OCI-LY1 (cell line): Measurements from ENCODE around the gene CNNM3.

Source experiments
- H2AFZ ChIP-seq: fragments of 200-600 bp; sonication (generic), shearing (Covaris generic); 2 replicates; pipeline ENCODE4 v1.6.0; 2014; ENCODE audit warnings: antibody characterized with exemption, mild to moderate bottlenecking, low read length
- H3F3A ChIP-seq: fragments of 200-600 bp; sonication (generic), shearing (Covaris generic); 2 replicates; pipeline ENCODE4 v1.6.0; 2014; ENCODE audit warnings: mild to moderate bottlenecking, antibody characterized with exemption, low read length, moderate library complexity; ENCODE audit not compliant: insufficient read depth
- H3K27ac ChIP-seq: fragments of 200-600 bp; sonication (generic); 2 replicates; pipeline ENCODE4 v1.5.1; 2014; ENCODE audit warnings: low read length, mixed run types, mild to moderate bottlenecking, low read depth; ENCODE audit not compliant: poor library complexity, severe bottlenecking
- H3K27me3 ChIP-seq: fragments of 200-600 bp; sonication (generic); 2 replicates; pipeline ENCODE4 v1.6.0; 2014; ENCODE audit warnings: antibody characterized with exemption, mild to moderate bottlenecking, low read length, moderate library complexity; ENCODE audit not compliant: insufficient read depth
- H3K36me3 ChIP-seq: fragments of 200-600 bp; sonication (generic); 2 replicates; pipeline ENCODE4 v1.6.1; 2014; ENCODE audit warnings: mild to moderate bottlenecking, antibody characterized with exemption, low read length, moderate library complexity, mixed read lengths; ENCODE audit not compliant: insufficient read depth
- H3K4me1 ChIP-seq: fragments of 200-600 bp; sonication (generic); 2 replicates; pipeline ENCODE4 v1.5.1; 2014; ENCODE audit warnings: mild to moderate bottlenecking, low read length, moderate library complexity; ENCODE audit not compliant: insufficient read depth, severe bottlenecking
- H3K4me2 ChIP-seq: fragments of 200-600 bp; sonication (generic), shearing (Covaris generic); 2 replicates; pipeline ENCODE4 v1.6.1; 2014; ENCODE audit warnings: low read length
- H3K4me3 ChIP-seq: fragments of 200-600 bp; sonication (generic); 2 replicates; pipeline ENCODE4 v1.5.1; 2014; ENCODE audit warnings: low read length, low read depth, mild to moderate bottlenecking, mixed read lengths; ENCODE audit not compliant: poor library complexity, severe bottlenecking
- H3K79me2 ChIP-seq: fragments of 200-600 bp; shearing (Covaris generic); 2 replicates; pipeline ENCODE4 v1.6.1; 2016; ENCODE audit warnings: mixed run types, low read length, mixed read lengths; ENCODE audit not compliant: insufficient read depth
- H3K9ac ChIP-seq: fragments of 200-600 bp; sonication (generic), shearing (Covaris generic); 2 replicates; pipeline ENCODE4 v1.6.1; 2014; ENCODE audit warnings: mild to moderate bottlenecking, low read length, mixed read lengths
- H3K9me2 ChIP-seq: fragments of 200-600 bp; sonication (generic), shearing (Covaris generic); 2 replicates; pipeline ENCODE4 v1.6.1; 2014; ENCODE audit warnings: low read depth, mild to moderate bottlenecking, low read length, mixed read lengths
- H3K9me3 ChIP-seq: fragments of 200-600 bp; shearing (Covaris generic); 2 replicates; pipeline ENCODE4 v1.6.1; 2014; ENCODE audit warnings: low read length, mixed read lengths
- H4K20me1 ChIP-seq: fragments of 200-600 bp; sonication (generic), shearing (Covaris generic); 2 replicates; pipeline ENCODE4 v1.6.0; 2016; ENCODE audit warnings: mild to moderate bottlenecking, low read length; ENCODE audit not compliant: insufficient read depth
- EZH2 ChIP-seq: fragments of 200-600 bp; sonication (generic), shearing (Covaris generic); IDR thresholded peaks from 2 replicates; pipeline ENCODE4 v1.8.0; 2017; ENCODE audit warnings: borderline replicate concordance, mixed run types, mild to moderate bottlenecking, antibody characterized with exemption, low read length, moderate library complexity, mixed read lengths
- TF ChIP-seq, protein P1 (sequence below): fragments of 200-600 bp; sonication (generic), shearing (Covaris generic); IDR thresholded peaks from 2 replicates; pipeline ENCODE4 v1.5.1; 2017; ENCODE audit warnings: mild to moderate bottlenecking, antibody characterized with exemption, low read length, moderate library complexity, mixed read lengths

The CNNM3 gene

DNA sequence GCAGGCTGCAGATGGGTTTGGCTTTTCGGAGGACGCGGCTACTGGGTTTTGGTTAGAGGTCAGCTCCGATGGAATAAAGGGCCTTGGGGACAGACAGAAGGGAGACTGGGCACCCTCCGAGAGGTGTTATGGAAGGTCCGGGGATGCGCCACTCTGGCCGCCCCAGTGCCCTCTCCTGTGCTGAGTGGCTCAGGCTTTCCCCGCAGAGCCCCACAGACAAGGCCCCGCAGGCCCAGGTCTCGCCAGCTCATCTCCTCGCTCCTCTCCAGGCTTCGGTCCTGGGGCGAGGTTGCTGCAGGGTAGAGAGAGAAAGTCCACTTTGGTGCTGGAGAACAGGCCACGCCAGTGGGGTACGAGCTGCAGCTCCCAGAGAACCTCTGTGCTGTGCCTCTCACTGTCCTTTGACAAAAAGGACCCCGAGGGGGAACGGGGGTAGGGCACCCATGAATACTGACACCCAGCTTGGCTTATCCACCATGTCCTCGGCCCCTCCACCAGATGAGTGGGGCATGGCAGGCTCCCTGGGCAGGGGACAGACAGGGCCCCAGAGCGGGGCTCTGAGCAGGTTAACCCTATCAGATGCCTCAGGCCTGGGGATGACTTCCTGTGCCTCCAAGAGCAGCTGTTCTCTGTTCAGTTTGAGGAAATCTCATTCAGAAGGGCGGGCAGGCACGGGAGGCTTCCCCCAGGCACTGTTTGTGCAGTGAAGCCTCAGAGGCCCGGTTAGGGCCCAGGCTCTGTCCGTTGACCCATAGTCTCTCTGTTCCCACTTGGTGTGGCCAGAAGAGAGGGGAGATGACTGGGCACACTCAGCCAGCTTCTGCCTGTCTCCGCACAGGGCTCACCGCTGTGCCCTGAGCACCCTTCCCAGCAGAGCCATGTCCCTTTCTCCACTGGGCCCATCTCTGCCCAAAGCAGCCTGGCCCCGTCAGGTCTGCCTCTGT lies 15.7 kb upstream of the CNNM3 start:
- peak overlapping the region; percentile 30; the same call in 1 of the 2 replicates for H3K4me2 ChIP-seq
- H3F3A ChIP-seq = no peaks in the 10 kb centered on the region
- H3K9me3 ChIP-seq = no peaks in the 10 kb centered on the region
- H3K27ac ChIP-seq = no peak overlapping the region
- no peaks in the 10 kb centered on the region for H3K79me2 ChIP-seq
- TF ChIP-seq, protein P1, sequence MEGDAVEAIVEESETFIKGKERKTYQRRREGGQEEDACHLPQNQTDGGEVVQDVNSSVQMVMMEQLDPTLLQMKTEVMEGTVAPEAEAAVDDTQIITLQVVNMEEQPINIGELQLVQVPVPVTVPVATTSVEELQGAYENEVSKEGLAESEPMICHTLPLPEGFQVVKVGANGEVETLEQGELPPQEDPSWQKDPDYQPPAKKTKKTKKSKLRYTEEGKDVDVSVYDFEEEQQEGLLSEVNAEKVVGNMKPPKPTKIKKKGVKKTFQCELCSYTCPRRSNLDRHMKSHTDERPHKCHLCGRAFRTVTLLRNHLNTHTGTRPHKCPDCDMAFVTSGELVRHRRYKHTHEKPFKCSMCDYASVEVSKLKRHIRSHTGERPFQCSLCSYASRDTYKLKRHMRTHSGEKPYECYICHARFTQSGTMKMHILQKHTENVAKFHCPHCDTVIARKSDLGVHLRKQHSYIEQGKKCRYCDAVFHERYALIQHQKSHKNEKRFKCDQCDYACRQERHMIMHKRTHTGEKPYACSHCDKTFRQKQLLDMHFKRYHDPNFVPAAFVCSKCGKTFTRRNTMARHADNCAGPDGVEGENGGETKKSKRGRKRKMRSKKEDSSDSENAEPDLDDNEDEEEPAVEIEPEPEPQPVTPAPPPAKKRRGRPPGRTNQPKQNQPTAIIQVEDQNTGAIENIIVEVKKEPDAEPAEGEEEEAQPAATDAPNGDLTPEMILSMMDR = no peak
- no peak for TF ChIP-seq EZH2
- H3K27me3 ChIP-seq = no peaks in the 10 kb centered on the region
- H3K9me2 ChIP-seq = no peaks in the 10 kb centered on the region
- no peak overlapping the region for H2AFZ ChIP-seq
- no peak overlapping the region for H3K4me3 ChIP-seq
- H4K20me1 ChIP-seq = no peaks in the 10 kb centered on the region
- peaks cover 3% of the 10 kb centered on the region for H3K4me1 ChIP-seq
- no peaks in the 10 kb centered on the region for H3K36me3 ChIP-seq
- no peak overlapping the region for H3K9ac ChIP-seq

GRCh38 chr2:96801005-96801785 lies 14.9 kb upstream of the CNNM3 start:
- Histone ChIP-seq H3K9me2 (no peaks in the 10 kb centered on the region), H3K4me1 (peaks cover 3% of the 10 kb centered on the region), H3K4me2 (peak overlapping the region; percentile 30; the same call in 1 of the 2 replicates), H3K9me3 (no peaks in the 10 kb centered on the region), H3F3A (no peaks in the 10 kb centered on the region), H3K79me2 (no peaks in the 10 kb centered on the region), H3K9ac (no peak overlapping the region), H3K4me3 (no peak overlapping the region), H3K27me3 (no peaks in the 10 kb centered on the region), H4K20me1 (no peaks in the 10 kb centered on the region), H3K27ac (no peak overlapping the region), H3K36me3 (no peaks in the 10 kb centered on the region; the same call in 1 of the 2 replicates), H2AFZ (no peak overlapping the region)
- TF ChIP-seq, protein P1 = peak; percentile 92
- no peak for TF ChIP-seq EZH2

DNA sequence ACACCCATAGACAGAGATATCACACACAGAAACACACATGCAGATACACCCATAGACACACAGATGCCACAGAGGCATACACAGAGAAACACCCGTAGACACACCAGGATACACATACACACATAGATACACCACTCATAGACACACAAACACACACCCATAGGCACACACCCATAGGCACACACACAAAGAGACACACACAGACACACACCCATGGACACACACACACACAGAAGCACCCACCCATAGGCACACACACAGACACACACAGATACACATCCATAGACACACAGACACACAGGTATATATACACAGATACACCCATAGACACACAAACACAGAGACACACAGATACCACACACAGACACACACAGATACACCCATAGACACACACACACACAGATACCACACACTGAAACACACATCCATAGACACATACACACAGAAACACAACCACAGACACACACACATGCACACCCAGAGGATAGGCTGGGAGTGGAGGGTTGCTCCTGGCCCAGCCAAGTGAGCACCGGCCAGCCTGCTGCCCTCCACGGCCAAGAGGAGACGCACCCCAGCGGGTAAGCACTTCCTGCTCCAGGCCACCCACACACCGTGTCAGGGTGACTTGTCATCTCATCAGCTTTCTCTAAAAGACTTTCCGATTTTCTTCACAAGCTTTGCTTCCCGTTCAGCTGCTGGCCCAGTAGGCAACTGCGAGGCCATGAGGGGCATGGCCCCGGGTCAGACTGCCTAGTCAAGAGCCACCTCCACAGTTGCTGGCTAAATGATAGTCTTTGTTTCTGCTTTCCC lies 14.1 kb upstream of the CNNM3 start:
- no peak overlapping the region for H3K4me2 ChIP-seq
- H4K20me1 ChIP-seq = no peaks in the 10 kb centered on the region
- H3K9me2 ChIP-seq = no peaks in the 10 kb centered on the region
- H3K27ac ChIP-seq = no peak overlapping the region
- no peaks in the 10 kb centered on the region; the same call in 1 of the 2 replicates for H3K36me3 ChIP-seq
- no peak overlapping the region for H2AFZ ChIP-seq
- H3K9me3 ChIP-seq = no peaks in the 10 kb centered on the region
- no peaks in the 10 kb centered on the region for H3K79me2 ChIP-seq
- H3K4me3 ChIP-seq = no peak overlapping the region
- no peak overlapping the region for H3K9ac ChIP-seq
- peaks cover 11% of the 10 kb centered on the region for H3K4me1 ChIP-seq
- H3F3A ChIP-seq = no peaks in the 10 kb centered on the region
- no peaks in the 10 kb centered on the region; the same call in 1 of the 2 replicates for H3K27me3 ChIP-seq
- TF ChIP-seq, protein P1 = no peak
- TF ChIP-seq EZH2 = no peak
